ENCODE data around the gene AMN1.
A peak's percentile ranks its signal among the peaks of the same experiment; 100 is the strongest.
"Not testable (repeated sequence)": the region's sequence is repeated elsewhere in the genome, so short reads cannot be mapped to it uniquely, and the experiment has no call there.

The AMN1 gene

GRCh38 chr12:31768046-31768445, 39.2 kb upstream of the AMN1 start:
- TF ChIP-seq, protein P1, sequence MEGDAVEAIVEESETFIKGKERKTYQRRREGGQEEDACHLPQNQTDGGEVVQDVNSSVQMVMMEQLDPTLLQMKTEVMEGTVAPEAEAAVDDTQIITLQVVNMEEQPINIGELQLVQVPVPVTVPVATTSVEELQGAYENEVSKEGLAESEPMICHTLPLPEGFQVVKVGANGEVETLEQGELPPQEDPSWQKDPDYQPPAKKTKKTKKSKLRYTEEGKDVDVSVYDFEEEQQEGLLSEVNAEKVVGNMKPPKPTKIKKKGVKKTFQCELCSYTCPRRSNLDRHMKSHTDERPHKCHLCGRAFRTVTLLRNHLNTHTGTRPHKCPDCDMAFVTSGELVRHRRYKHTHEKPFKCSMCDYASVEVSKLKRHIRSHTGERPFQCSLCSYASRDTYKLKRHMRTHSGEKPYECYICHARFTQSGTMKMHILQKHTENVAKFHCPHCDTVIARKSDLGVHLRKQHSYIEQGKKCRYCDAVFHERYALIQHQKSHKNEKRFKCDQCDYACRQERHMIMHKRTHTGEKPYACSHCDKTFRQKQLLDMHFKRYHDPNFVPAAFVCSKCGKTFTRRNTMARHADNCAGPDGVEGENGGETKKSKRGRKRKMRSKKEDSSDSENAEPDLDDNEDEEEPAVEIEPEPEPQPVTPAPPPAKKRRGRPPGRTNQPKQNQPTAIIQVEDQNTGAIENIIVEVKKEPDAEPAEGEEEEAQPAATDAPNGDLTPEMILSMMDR (IDR thresholded peaks at IDR 0.05; ENCODE audit: poor library complexity, severe bottlenecking): no peak
- Histone ChIP-seq H3K9me3 (ENCODE audit: severe bottlenecking) (no peaks in the 10 kb centered on the region), H3K27ac (ENCODE audit: poor library complexity, severe bottlenecking) (no peak overlapping the region), H3K4me1 (ENCODE audit: insufficient read depth, poor library complexity, severe bottlenecking) (no peaks in the 10 kb centered on the region), H3K36me3 (ENCODE audit: low read depth) (no peaks in the 10 kb centered on the region), H3K4me3 (ENCODE audit: severe bottlenecking) (no peak overlapping the region), H3K27me3 (ENCODE audit: insufficient read depth, poor library complexity, severe bottlenecking) (no peaks in the 10 kb centered on the region)
- ATAC-seq (ENCODE audit: low read depth) (no peak), DNase-seq (ENCODE audit: low spot score) (no peak)

GRCh38 chr12:31765931-31766330, 37.1 kb upstream of the AMN1 start:
- H3K27me3 ChIP-seq (ENCODE audit: insufficient read depth, poor library complexity, severe bottlenecking): no peaks in the 10 kb centered on the region
- H3K4me1 ChIP-seq (ENCODE audit: insufficient read depth, poor library complexity, severe bottlenecking): no peaks in the 10 kb centered on the region
- H3K4me3 ChIP-seq (ENCODE audit: severe bottlenecking): no peak overlapping the region
- H3K27ac ChIP-seq (ENCODE audit: poor library complexity, severe bottlenecking): no peak overlapping the region
- no peaks in the 10 kb centered on the region for H3K36me3 ChIP-seq (ENCODE audit: low read depth)
- ATAC-seq (ENCODE audit: low read depth) (no peak), DNase-seq (ENCODE audit: low spot score) (no peak)
- TF ChIP-seq, protein P1 (IDR thresholded peaks at IDR 0.05; ENCODE audit: poor library complexity, severe bottlenecking): no peak
- no peaks in the 10 kb centered on the region for H3K9me3 ChIP-seq (ENCODE audit: severe bottlenecking)

DNA sequence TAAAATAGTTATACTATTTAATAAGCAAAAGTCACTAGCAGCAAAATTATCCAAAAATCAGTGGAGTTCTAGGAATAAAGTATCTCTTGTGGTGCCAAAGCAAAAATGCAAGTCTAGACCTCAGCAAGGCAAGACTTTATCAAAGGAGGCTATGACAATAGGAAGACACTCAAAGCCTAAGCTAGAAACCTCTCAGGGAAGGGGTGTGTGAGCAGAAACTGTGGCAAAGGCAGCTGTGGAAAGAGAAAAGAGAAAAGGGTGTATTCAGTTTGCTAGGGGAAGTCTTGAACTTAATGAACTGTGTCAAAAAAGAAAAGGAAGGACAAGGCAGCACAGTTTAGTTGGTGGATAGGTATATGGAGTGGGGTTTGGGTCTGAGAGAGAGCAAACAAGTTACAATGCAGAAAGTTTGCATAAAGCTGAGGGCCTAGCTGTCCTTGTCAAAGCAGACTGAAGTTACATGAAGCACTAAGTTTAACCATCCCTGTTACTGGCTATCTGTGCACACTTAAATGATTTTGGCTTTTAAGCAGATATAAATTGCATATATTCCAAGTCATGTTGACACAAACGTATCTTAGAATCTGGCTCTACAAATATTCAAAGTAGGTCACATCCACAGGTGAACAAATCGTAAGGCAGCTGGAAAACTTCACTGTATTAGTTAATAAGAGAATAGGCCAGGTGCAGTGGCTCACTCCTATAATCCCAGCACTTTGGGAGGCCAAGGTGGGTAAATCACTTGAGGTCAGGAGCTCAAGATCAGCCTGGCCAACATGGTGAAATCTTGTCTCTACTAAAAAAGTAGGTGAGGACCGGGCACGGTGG, 31.0 kb upstream of the AMN1 start:
- Histone ChIP-seq H3K36me3 (ENCODE audit: low read depth) (no peaks in the 10 kb centered on the region), H3K4me3 (ENCODE audit: severe bottlenecking) (no peak overlapping the region), H3K27me3 (ENCODE audit: insufficient read depth, poor library complexity, severe bottlenecking) (no peaks in the 10 kb centered on the region), H3K4me1 (ENCODE audit: insufficient read depth, poor library complexity, severe bottlenecking) (peaks cover 12% of the 10 kb centered on the region), H3K9me3 (ENCODE audit: severe bottlenecking) (no peaks in the 10 kb centered on the region), H3K27ac (ENCODE audit: poor library complexity, severe bottlenecking) (no peak overlapping the region)
- no peak for DNase-seq (ENCODE audit: low spot score)
- no peak for ATAC-seq (ENCODE audit: low read depth)
- TF ChIP-seq, protein P1 (IDR thresholded peaks at IDR 0.05; ENCODE audit: poor library complexity, severe bottlenecking): no peak

- H3K36me3 ChIP-seq (ENCODE audit: low read depth); ATAC-seq (ENCODE audit: low read depth); H3K9me3 ChIP-seq (ENCODE audit: severe bottlenecking); H3K27me3 ChIP-seq (ENCODE audit: insufficient read depth, poor library complexity, severe bottlenecking); H3K4me3 ChIP-seq (ENCODE audit: severe bottlenecking): not testable (repeated sequence)
- DNase-seq (ENCODE audit: low spot score): peak; percentile 66
- Histone ChIP-seq H3K4me1 (ENCODE audit: insufficient read depth, poor library complexity, severe bottlenecking) (peaks cover 12% of the 10 kb centered on the region), H3K27ac (ENCODE audit: poor library complexity, severe bottlenecking) (peak overlapping the region; percentile 28)
Observed at GRCh38 chr12:31758297-31758696, 29.5 kb upstream of the AMN1 start.

- H3K27me3 ChIP-seq (ENCODE audit: insufficient read depth, poor library complexity, severe bottlenecking): no peaks in the 10 kb centered on the region
- H3K27ac ChIP-seq (ENCODE audit: poor library complexity, severe bottlenecking): peak overlapping the region; percentile 28
- peaks cover 12% of the 10 kb centered on the region for H3K4me1 ChIP-seq (ENCODE audit: insufficient read depth, poor library complexity, severe bottlenecking)
- no peaks in the 10 kb centered on the region for H3K36me3 ChIP-seq (ENCODE audit: low read depth)
- ATAC-seq (ENCODE audit: low read depth) (peak; percentile 87), DNase-seq (ENCODE audit: low spot score) (no peak)
- TF ChIP-seq, protein P1 (IDR thresholded peaks at IDR 0.05; ENCODE audit: poor library complexity, severe bottlenecking): no peak
- H3K4me3 ChIP-seq (ENCODE audit: severe bottlenecking): no peak overlapping the region
- H3K9me3 ChIP-seq (ENCODE audit: severe bottlenecking): no peaks in the 10 kb centered on the region
Observed at GRCh38 chr12:31756977-31757420, 28.2 kb upstream of the AMN1 start.
